ENCODE data around the gene CAB39.
"Not testable (repeated sequence)": the region's sequence is repeated elsewhere in the genome, so short reads cannot be mapped to it uniquely, and the experiment has no call there.

CAB39 gene

DNA sequence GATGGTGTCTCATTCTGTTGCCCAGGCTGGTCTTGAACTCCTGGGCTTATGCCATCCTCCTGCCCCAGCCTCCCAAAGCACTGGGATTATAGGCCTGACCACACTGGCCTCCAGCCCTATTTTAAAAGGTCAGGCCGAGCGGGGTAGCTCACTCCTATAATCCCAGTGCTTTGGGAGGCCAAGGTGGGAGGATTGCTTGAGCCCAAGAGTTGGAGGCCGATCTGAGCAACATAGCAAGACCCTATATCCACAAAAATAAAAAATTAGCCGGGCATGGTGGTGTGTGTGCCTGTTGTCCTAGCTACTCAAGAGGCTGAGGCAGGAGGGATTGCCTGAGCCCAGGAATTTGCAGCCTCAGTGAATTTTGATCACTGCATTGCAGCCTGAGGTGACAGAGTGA lies 3.9 kb downstream of the CAB39 start:
- no peak for DNase-seq

DNA sequence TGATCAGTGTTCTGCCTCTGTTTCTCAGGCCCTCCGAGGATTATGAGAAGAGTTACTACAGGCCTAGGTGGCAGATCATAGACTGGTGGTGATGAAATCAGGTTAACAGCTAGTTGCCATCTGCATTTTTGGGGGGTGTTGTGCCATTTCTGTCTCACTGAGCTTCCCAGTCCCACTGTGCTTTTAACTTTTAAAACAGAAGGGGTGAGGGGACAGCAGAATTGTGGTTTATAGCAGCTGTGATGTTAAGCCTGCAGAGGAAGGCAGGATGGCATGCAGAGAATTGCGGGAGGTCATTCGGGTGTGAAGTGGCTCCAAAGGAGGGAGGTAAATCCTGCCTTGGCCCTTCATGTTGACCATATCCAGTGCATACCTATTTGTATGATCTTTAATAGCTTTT lies 5.0 kb downstream of the CAB39 start:
- no peak for DNase-seq

DNA sequence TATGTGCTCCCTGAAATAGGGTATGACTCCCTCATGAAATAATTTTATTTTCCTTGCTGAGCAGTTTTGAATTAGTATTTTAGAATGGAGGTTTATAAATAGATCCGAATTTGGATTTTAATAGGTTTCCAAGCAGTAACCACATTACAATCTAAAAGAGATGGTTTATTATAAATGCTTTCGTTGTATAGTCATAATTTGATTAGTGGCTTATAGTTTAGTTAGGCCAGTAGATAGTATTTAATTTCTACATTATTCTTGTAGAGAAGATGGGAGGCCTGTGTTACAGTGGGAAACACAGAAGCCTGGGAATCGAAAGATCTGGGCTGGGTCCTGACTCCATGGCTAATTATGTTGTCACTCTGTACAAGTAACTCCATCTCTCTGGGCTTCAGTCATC lies 6.7 kb downstream of the CAB39 start:
- DNase-seq: no peak

DNA sequence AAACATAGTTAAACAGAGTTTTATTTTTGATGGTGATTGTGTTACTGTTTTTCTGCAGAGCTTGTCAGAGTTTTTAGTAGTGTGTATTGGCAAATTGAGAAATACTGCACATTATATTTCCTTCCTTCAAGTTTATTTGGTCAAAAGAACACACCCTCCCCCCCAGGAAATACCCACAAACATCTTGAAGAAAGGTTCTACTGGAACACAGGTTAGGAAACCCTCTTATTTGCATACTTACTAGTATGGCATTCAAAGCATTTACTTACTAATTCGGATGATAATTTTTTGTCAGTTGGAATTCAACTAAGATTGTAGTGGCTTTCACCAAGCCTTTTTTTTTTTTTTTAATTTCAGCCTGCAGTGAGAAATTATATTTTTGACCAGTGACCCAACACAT lies 9.1 kb downstream of the CAB39 start:
- DNase-seq: no peak

DNA sequence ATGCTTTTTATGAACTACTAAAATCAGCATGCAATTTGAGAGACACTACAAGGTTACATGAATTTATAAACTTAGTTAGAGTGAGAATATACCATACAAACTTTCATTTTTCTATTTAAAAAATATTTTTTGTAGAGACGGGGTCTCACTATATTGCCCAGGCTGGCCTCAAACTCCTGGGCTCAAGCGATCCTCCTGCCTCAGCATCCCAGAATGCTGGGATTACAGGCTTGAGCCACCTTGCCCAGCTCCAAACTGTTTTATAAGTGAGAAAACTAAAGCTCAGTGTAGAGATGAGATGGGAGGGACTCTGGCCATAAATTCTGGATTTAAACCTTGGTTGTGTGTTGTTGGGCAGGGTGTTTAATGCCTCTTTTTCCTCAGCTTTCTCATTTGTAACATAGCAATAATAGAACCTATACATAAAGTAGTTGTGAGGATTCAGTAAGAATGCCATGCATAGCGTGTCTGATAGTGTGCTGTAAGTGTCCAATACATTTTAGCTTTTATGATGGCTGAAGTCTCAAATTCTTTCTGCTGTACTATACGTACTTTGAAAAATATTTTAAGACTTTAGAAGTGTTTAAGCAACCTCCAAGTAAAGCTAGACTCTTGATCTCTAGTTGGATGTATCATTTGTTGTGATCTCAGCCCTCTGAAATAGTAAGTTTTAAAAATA lies 9.7 kb downstream of the CAB39 start:
- DNase-seq: no peak

DNA sequence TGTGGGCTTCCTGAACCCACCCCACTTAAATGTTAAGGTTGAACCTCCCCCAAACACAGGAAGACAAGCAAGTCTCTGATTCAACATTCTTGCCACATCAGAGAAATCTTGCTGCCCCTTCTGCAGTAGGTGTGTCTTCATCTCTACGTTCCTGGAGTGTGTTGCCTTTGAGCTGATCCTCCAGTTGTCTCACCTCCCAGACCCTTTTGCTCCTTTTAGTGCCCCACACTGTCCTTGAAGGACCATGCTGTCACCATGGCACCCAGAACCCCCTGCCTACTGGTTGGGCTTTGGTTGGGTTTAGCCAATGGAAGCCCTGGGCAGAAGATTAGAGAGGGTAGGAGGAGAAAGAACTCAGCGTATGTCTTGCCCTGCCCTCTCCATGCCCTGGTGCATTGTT lies 10.7 kb downstream of the CAB39 start:
- no peak for DNase-seq

DNA sequence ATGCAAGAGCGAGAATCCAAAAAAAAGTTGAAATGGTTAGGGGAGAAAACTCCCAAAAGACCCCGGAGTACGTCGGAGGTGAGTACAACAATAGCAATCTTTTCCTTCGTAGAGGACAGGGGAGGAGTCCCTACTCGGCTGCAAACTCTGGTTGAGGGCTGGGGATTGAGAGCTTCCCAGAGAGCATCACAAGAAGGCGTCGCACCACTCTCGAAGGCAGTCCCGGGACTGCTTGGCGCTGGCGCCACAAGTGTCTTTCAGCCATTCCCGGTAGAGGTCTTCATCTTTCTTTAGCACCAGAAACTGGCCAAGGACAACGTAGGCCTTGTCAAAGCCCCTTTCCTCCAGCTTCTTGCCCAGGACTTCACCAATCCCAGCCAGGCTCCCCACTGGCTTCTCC lies 12.3 kb downstream of the CAB39 start:
- not testable (repeated sequence) for DNase-seq

DNA sequence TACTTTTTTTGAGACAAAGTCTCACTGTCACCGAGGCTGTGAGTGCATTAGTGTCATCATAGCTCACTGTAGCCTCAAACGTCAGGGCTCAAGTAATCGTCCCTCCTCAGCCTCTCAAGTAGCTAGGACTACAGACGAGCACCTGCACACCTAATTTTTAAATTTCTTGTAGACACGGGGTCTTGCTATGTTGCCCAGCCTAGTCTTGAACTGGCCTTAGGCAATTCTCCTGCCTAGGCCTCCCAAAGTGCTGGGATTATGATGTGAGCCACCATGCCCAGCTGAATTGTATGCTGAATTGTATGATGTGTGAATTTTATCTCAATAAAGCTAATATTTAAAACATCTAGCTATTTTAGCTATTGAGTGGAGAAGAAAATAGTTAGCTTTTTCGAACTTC lies 18.9 kb downstream of the CAB39 start:
- no peak for DNase-seq

DNA sequence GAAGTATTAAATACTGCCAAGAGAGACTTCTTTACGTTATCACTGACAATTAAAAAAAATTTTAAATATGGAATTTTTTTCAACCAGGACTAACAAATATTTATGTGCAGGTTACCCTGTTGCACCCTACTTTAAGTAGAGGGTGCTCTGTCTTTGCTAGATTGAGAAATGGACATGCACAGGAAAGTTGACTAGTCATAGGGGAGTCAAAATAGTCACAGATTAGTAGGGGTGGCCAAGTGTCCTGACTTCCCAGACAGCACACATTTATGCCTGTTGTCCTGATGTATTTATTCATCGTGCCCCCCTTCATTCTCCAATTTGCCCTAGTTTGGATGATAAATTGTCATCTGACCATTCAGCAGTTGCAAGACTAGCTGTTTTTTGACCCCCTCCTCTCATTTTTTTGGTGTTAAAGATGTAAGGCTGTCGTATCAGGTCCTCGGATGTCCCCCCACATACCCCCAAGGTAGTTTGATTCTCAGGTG lies 20.3 kb downstream of the CAB39 start:
- DNase-seq: no peak

DNA sequence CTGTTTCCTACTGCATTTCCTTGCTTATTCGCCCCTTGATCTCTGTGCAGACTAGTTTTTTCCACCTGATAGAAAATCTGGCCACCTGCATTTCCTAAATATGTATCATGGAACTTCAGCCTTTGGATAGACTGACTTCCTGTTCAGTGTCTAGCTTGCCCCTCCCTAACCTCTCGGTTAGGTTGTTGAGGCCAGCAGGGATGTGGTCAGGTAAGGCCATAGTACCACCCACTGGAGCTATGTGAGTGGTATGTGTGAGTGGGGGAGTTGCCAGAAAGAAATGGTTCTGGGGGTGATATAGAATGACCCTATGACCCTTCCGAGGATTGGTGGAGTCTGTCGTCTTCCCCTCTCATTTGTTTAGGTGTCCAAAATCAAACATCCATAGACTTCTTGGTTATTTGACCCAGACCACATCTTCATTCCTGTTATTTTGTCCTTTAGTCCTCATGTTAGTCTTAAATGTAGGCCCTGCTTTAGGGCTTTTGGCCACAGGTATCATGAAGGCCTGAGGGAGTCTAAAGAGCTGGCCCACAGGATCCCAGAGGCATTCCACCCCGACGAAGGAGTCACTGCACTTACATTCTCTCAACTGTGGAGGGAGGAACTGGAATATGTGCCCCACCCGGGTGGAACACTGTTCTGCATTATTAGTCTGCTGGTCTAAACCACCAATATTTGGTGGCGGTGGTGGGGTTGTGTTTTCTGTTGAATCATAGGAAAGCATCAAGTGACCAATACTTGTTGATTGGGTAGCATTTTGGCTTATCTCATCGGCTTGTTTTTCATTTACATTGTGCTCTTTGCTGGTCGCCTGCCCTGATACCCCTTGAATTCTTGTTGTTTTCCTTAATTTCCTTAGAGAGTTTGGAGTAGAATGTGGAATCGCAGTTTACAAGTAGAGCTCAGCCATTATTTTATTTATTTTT lies 21.9 kb downstream of the CAB39 start:
- DNase-seq: no peak

DNA sequence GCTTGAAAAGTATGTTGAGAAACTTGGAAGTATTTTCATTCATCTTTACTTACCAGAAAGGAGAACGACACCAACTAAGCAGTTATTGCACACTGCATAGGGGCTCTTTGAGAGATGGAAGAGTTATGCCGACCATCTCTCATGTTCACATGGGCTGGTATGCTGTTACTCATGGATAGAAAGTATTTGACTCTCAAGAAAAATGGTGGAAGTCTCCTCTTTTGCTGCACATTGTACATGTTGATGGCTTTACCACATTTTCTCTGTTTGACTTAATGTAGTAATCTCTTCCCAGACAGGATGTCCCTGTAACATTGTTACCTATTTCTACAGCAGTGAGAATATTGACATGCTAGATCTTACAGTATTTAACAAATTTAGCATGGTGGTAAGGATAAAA lies 23.2 kb downstream of the CAB39 start:
- no peak for DNase-seq

DNA sequence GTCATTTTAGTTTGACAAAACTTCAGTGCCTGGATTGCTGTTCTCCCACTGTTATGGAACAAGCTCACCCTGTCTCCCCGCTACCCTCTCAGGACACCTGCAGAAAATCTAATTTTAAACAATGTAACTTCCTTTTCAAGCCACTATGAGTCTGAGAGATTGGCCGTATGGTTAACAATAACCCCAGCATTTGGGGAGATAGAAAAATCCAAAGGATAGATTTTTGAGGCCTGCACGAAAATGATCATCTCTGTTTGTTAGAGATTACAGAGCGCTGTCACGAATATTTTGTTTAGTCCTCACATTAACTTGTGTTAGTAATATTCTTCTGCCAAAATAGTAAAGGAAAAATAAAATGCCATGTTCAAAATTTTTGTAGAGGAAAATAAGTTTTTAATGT lies 24.7 kb downstream of the CAB39 start:
- no peak for DNase-seq

DNA sequence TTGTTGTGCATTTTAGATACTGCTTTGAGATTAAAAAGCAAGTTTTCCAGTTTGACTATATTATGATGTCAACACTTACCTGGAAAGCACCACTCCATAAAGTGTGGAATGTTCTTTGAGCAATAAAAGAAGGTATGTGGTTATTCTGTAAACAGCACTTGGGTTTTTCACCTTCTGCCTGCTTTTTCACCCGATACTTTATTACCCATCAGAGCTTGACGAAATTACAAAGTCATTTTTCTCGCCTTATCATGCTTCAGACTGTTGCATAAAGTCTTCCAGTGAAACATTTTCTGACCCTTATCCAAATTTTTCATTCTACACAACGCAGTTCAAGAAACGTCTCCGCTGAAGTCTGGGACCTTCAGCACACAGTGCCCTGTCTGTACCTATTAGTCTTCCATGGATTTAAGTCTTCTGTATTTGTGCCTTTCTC lies 25.2 kb downstream of the CAB39 start:
- DNase-seq: no peak

DNA sequence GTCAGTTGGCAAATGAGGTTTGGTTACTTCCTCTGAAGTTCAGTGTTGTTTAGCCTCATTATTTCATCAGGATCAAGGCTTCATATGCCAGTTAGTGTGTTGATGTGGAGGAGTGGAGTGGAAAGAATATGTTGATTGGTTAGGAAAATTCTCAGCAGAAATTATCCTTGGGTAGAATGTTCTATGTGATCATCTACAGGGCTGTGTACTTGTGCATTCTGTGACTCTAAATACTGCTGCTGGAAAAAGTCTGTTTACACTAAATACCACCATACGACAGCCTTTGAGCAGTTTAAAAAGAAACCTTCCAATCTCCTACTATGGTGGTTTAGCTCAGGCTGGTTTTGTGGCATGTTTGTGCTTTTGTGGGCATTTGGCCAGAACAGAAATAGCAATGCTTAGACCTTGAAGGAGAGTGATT lies 25.8 kb downstream of the CAB39 start:
- DNase-seq: no peak

DNA sequence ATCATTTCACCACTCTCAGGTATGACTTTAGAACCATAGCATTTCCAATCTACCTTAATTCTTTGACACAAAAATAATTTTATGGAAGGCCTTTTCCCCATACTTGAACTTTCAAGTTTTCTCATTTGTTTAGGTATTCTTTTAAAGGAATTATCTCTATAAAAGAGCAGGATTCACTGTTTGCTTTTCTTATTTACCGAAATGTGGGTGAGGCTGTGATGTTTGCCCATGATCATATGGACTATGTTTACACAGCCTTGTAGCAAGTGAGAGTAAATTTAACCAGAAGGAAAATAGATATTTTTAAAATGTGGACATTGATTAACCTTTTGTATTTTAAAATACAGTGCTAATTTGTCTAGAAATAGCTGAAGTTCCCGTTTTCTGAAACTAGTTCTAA lies 26.3 kb downstream of the CAB39 start:
- no peak for DNase-seq

DNA sequence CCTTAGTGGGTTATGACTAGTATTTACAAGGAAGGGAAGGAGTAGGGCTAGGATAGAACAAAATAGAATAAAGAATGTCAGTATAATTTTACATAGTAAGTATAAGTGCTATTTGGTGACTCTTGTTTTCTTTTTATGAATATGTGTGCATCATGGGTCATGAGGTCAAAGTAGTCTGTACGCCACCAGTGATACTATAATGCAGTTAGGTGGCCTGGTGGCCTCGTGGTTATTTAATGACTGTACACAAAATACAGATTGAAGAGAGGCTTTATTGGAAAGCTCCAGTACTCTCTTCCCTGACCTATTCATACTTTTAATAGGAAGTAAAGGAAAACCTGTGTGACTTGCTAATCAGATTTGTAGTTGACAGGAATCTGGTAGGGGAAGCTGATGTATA lies 27.3 kb downstream of the CAB39 start:
- DNase-seq: no peak

DNA sequence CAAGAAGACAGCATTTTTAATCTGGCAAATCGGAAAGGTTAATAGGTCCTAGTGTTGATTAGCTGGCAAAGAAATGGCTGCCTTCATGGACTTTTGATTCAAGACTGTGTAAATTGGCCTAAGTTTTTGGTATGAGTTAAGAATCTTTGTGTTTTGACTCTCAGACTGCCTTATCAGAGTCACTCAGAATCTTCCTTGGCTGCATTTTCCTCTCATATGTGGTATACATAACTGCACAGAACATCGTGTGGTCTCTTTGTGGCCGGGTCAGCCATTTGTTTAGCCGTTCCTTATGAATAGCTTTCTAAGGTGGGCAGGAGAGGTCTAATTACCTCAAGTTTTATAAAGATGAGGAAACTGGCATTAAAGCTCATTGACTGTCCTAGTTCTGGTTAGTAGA lies 30.1 kb downstream of the CAB39 start:
- no peak for DNase-seq

DNA sequence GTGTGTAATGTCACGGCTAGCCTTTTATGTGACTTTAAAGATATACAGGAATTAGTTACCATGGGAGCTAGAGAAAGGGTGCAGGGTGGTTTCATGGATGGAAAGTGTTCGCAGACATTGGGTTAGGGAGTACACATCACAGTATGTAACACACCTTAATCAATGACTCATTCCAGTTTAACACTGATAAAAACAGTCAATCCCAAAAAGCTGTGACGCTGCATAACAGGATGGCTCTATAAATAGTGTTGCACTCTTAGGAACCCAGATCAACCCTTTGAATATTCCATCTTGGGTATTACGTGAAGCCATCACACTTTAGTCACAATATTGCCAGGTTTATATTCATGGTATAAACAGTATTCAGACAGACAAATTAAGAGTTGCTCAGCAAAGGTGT lies 33.6 kb downstream of the CAB39 start:
- DNase-seq: no peak

DNA sequence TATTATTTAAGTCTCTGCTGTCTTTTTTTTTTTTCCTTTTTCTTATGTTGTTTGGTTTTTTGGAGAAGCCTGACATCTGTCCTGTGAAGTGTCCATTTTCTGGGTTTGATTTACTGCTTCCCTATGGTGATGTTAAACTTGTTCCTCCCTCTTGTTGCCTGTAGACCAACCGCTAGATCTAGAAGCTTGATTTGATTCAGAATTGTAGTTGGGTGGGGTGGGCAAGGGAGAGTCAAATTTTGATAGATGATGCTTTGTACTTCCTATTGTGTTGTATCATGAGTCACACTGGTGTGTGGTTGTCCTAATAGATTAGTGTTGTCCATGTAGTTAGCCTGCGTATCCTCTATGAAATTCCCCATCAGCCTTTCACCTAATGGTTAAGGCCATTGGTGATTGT lies 35.4 kb downstream of the CAB39 start:
- no peak for DNase-seq

DNA sequence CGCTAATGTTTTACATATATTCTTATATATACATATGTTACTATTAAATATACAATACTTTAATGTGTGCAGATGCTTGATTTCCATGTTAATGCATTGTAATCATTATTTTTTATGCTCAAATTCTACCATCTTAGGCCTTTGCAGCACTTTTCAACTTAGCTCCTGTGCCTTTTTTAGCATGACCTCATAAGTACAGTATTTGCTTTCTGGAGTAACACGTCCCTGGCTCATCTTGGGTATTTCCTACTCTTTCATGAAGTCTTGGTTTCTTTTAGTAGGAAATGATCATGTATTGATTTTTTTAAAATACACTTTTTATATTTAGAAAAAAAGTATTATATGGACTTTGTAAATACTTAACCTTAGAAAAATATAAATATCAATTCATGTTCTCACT lies 36.5 kb downstream of the CAB39 start:
- no peak for DNase-seq

DNA sequence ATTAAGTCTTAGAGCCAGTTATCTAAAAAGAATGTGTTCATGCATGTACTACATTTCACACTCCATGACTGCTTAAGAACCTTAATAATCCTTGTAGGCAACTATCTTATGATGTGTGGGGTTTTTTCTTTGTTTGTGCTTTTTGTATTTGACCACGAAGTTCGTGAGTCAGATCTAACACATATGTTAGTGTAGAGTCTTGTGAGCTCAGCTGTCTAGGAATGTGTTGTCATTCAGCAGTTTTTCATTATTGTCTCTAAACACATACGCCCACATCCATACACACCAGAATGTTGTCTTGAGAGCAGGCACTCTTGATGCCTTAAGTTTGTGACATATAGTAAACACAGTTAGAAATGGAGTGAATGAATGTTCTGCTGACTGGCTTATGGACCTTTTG lies 38.4 kb downstream of the CAB39 start:
- DNase-seq: no peak

DNA sequence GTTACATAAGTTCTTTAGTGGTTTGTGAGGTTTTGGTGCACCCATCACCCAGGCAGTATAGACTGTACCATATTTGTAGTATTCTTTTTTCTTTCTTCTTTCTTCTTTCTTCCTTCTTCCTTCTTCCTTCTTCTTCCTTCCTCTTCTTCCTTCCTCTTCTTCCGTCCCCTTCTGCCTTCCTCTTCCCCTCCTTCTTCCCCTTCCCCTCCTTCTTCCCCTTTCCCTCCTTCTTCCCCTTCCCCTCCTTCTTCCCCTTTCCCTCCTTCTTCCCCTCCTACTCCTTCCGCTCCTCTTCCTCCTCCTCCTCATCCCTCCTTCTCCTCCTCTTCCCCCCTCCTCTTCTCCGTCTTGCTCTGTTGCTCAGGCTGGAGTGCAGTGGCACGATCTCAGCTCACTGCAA lies 41.6 kb downstream of the CAB39 start:
- no peak for DNase-seq

DNA sequence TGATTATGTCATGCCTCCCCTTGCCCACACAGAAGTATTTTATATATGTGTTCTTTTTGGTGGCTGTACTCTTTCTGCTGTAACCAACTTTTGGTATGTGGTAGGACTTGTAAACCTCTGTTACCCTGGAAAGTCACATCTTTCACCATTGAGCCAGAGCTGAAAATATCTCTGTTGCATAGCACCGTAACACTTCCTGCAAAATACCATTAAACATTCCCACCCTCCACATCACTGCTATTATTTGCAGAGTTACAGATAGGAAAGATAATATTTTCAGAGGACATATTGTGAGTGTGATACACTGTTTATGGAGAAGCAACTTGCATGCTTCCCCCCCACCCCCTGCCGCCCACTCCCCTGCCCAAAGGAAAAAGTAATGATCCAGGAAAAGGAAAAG lies 44.8 kb downstream of the CAB39 start:
- no peak for DNase-seq
